Activated CD8-positive, alpha-beta memory T cell treated with anti-CD3 and anti-CD28 coated beads, Interleukin-2, amount 50 U/mL, for 48 hours (primary cell): Measurements from ENCODE around the gene SPON1.
"Not testable (repeated sequence)": the region's sequence is repeated elsewhere in the genome, so short reads cannot be mapped to it uniquely, and the experiment has no call there.

Experiments used
- DNase-seq: peaks from one replicate; pipeline ENCODE4 v3.0.0-alpha.2; 2020

Gene SPON1

DNA sequence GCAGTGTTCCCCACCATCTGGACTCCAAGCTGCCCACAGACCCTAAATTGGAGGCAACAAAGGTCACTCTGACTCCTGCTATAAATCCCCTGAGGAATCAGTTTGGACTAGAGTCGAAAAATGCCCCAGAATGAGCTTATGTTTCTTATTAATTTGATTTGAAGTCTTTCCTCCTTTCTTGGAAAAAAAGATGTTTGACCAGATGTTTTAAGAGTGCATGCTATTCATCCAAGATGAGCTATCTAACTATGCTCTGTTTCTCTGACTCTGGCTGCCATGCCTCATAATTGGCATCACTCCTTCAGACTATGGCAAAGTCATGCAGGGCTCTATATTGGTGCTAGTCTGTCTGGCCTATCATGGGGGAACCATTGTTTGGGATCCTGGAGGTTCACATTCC lies 174.0 kb downstream of the SPON1 start:
- DNase-seq, result no peak

DNA sequence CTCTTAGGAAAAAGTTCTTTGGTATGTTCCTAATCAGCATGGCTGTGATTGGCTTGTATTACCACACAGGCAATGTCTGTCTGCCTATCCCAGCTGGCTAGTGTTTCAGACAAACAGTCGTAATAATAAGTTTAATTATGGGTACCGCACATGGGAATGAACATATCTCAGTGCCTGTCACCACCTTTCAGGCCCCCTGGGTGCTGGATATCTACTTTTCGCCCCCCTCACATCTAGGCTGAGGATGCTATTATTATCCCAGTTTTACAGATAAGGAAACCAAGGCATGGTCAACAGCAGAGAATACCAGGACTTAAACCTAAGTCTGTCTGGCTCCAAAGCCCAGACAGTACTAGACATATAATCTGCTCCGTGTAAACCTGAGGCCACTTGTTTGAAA lies 174.8 kb downstream of the SPON1 start:
- DNase-seq, result no peak

- no peak for DNase-seq
Observed at GRCh38 chr11:14140991-14141390, 178.5 kb downstream of the SPON1 start.

- no peak for DNase-seq
Observed at GRCh38 chr11:14141676-14142075, 179.2 kb downstream of the SPON1 start.

- DNase-seq, result no peak
Observed at GRCh38 chr11:14144934-14145333, 182.4 kb downstream of the SPON1 start.

DNA sequence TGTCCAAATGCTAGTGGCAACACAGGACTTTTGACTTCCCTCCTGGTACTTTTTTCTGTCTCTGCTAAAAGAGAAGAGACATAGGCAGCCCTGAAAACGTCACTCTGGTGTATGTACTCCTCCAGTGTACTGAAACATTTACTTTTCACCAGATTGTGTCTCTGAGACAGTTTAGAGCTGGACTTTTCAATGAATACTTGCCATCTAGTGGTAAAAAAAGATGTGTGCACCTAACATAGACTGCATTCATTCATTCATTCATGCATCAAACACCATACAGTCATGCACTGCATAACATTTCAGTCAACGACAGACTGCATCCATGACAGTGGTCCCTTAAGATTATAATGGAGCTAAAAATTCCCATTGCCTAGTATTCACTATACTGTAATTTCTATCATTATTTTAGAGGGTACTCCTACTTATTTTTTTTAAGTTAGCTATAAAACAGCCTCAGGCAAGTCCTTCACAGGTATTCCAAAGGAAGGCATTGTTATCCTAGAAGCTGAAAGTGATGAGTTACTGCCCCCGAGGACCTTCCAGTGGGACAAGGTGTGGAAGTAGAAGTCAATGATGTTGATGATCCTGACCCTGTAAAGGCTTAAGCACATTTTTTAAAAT lies 186.2 kb downstream of the SPON1 start:
- DNase-seq, result no peak

DNA sequence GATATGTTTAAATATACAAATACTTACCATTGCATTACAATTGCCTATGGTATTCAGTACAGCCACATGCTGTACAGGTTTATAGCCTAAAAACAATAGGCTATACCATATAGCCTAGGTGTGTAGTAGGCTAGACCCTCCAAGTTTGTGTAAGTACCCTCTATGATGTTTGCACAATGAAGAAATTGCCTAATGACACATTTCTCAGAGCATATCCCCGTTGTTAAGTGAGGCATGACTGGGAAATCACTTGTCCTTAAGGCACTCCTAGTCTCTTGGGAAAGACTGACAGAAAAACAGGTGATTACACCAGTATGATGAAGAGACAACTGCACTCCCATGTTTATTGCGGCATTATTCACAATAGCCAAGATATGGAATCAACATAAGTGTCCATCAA lies 187.2 kb downstream of the SPON1 start:
- no peak for DNase-seq

GRCh38 chr11:14150878-14151277 lies 188.4 kb downstream of the SPON1 start:
- no peak for DNase-seq

GRCh38 chr11:14154103-14154502 lies 191.6 kb downstream of the SPON1 start:
- DNase-seq, result not testable (repeated sequence)

- DNase-seq, result no peak
Observed at GRCh38 chr11:14158393-14158792, 195.9 kb downstream of the SPON1 start.

DNA sequence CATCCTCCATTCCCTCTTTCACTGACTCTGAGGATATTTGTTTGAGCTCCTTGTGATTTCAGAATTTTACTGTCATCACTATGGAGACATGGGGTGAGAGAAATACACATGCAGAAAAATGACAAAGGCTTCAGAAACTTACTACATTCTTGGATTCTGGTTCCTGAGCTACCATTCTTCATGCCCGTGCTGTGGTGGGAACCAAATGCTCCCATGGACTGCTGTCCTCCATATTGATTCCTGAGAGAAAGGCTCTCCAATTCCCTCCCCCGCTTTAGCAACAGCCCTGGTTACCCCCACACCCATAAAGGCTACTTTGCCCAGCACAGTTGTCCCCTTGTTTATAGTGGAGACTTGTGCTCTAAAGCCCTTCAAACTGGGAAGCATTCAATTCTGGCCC lies 201.1 kb downstream of the SPON1 start:
- DNase-seq, result no peak

GRCh38 chr11:14173679-14174078 lies 211.2 kb downstream of the SPON1 start:
- DNase-seq, result not testable (repeated sequence)

GRCh38 chr11:14179116-14179820 lies 216.7 kb downstream of the SPON1 start:
- DNase-seq, result no peak

GRCh38 chr11:14181121-14181520 lies 218.6 kb downstream of the SPON1 start:
- DNase-seq, result no peak

GRCh38 chr11:14182833-14183364 lies 220.4 kb downstream of the SPON1 start:
- DNase-seq, result no peak

GRCh38 chr11:14184028-14184940 lies 221.8 kb downstream of the SPON1 start:
- no peak for DNase-seq

GRCh38 chr11:14185461-14185860 lies 222.9 kb downstream of the SPON1 start:
- DNase-seq, result no peak

DNA sequence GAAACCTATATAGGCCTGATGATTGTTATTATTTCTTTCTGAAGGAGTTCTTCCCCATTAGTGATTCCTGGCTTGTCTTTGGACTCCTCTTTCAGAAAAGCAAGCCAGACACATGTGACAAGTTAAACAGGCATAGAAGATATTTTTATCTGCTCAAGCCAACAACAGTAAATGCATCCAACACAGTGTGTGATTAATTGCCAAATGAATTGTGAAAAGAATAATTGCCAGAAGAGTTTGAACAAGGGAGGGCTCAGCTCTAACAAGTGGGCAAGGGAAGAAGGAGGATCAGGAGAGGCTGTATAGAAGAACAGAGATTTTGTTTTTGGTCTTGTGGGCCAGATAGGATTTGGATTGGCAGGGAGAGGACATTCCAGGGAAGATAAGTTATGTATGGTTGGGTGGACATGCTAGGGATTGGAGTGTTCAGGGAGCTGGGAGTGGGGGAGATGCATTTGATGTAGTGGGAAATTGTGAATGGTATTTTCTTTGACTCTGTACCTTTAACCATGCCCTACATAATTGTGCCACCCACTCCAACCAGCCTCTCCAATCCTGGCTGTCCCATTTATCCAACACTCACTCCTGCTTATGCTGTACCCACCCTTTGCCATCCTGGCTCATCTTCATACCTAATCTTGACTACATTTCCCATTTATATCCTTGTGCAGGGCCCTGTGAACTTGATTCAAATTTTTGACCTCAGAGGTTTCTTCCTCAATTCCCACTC lies 223.7 kb downstream of the SPON1 start:
- no peak for DNase-seq

- DNase-seq, result no peak
Observed at GRCh38 chr11:14189874-14190273, 227.4 kb downstream of the SPON1 start.

DNA sequence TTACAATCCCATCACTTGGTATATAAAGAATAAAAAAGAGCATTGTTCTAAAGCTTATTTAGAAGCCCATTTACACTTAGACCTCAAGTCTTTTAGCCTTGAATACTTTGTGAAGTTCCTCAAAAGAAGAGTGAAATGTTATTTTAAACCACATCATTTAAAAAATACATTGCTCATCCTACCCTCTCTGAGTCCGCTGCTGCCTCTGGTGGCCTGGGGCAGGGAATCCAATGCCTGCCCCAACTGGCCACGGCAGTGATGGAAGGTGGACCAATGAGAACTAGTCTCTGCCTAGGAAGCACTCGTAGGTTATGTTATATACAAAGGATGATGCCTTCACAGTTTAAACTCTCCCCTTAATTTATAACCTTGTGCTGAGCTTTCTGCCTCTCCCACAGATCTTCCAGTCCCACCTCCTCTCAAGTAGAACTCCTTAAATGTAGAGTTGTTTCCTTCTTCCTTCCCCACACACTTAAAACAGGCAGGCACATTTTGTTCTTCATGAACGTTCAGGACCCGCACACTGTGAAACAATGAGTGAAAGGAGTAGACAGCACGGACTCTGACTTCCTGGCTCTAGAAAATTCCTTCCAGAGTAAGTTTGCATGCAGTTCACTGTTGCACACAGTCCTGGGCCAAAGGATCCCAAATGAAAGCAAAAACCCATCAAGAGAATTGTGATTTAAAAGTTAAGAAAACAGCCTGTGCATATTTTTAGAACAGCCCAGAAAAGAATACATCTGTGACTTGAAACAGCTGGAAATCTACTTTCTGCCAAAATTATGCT lies 228.7 kb downstream of the SPON1 start:
- no peak for DNase-seq

GRCh38 chr11:14193644-14194043 lies 231.1 kb downstream of the SPON1 start:
- DNase-seq, result no peak
